T-helper 22 cell (primary cell): ENCODE data around the gene TRIML1.

ENCODE experiments used
- DNase-seq: peaks from one replicate; pipeline ENCODE4 v3.0.0-alpha.2; 2020; ENCODE audit warnings: low read depth

The TRIML1 gene, protein sequence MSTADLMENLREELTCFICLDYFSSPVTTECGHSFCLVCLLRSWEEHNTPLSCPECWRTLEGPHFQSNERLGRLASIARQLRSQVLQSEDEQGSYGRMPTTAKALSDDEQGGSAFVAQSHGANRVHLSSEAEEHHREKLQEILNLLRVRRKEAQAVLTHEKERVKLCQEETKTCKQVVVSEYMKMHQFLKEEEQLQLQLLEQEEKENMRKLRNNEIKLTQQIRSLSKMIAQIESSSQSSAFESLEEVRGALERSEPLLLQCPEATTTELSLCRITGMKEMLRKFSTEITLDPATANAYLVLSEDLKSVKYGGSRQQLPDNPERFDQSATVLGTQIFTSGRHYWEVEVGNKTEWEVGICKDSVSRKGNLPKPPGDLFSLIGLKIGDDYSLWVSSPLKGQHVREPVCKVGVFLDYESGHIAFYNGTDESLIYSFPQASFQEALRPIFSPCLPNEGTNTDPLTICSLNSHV

GRCh38 chr4:188139141-188139540 is at the start of gene TRIML1:
Gene TRIML1 (plus strand): TSS chr4:188139441. CDS start chr4:188139559, 118 bp downstream.
- no peak for DNase-seq

- no peak for DNase-seq
These were observed 46.4 kb upstream of the TRIML1 start for GRCh38 chr4:188092824-188093223.

DNA sequence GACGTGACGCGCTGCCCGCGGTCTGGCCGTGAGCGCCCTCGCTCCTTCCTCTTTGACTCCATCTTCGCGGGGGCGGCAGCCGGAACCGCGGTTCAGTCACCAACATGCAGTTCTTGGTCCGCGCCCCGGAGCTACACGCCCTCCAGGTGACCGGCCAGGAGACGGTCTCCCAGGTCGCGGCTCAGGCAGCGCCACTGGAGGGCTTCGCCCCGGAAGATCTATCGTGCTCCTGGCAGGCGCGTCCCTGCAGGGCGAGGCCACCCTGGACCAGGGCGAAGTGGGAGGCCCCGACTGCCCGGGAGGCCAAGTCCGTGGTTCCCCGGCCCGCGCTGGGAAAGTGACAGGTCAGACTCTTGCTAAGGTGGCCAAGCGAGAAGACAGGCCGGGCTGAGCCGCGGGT is 32.8 kb upstream of the TRIML1 start:
- no peak for DNase-seq

DNA sequence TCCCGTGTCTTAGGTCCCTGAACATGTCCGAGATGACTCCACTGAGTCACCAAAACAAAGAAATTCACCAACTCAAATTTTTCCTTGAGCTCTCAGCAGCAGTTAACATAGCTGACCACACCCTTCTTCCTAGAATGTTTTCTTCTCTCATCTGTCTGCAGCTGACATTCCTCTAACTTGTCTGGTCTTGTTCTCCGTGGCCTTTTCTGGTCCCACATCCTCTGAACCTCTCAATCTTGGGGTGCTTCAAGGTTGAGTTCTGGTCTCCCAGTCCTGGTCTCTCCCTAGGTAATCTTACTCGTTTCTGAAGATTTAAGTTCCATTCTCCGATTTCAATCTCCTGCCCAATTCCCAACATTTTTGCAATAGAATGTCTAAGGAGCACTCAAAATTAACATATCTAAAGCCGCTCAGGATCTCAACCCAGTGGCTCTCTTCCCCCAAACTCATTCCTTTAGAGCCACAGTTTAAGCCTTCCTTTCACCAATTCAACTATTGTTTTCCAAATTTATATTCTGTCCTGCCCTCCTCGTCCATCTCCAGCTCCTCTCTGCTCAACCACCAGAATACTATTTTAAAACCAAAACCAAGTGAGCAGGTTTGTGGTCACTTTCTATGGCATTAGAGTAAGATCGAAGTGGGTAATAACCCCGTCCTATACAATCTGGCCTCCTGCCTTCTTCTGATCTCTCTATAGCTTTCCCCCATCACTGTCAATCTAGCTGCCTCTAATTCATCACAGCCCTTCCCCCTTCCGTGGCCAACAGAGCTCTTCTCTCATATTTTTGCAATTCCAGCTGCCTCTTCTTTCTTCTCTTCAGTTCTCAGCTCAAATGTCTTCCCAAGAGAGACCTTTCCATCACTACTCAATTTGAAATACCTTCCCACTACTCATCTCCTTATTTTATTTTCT is 31.1 kb upstream of the TRIML1 start:
- no peak for DNase-seq

- no peak for DNase-seq
These were observed 30.0 kb upstream of the TRIML1 start, which contains the start of gene TRIML2 for GRCh38 chr4:188109157-188109755. Gene TRIML2 (minus strand): TSS chr4:188109603. CDS start chr4:188105368, 4,235 bp downstream.

DNA sequence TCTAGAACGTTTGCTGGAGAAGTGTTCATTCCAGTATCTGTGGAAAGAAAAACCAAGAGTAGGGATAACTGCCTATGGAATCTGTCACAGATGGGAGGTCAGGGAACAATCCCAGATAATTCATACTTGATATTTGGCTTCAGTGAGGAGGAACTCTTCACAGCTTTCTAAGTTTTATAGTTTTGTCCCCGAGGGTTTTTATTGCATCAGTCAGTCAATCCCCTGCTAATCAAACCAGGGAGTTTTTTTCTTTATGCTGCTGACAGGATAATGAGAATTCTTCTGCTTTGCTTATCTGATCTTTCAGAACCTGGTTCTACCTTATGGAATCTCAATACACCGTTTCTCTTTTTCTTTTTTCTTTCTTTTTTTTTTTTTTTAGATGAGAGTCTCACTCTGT is 29.2 kb upstream of the TRIML1 start:
- no peak for DNase-seq

GRCh38 chr4:188110741-188111471 is 28.3 kb upstream of the TRIML1 start:
- no peak for DNase-seq

GRCh38 chr4:188111955-188112354 is 27.3 kb upstream of the TRIML1 start:
- no peak for DNase-seq

GRCh38 chr4:188113156-188113555 is 26.1 kb upstream of the TRIML1 start:
- DNase-seq: no peak

DNA sequence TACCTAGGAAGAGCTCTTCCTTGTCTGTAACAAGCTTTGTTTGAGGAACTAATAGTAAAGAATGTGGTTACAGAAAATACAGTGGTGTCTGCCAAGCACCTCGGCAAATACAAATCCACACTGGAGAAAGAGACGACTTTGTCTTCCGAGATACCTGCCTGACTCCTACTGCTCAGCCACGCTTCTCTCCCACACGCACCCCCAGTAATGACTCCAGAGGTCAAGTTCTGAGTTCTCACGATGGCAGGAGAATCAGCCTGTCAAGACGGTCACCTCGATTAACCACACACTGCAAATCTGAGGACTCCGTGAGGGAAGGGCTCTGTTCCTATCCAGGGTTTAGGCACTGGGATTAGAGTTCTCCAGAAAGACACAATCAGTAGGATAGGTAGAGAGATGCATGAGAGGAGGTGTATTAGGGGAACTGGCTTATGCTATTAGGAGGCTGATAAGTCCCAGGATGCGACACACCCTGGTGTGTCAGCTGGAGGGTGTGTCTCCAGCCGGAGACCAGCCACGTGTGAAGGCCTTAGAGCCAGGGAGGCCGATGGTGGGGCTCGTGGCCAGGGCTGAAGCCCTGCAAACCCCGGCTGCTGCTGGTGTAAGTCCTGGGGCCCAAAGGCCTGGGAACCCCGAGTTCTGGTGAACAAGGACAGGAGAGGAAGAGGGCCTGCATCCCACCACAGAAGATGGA is 21.5 kb upstream of the TRIML1 start:
- no peak for DNase-seq

GRCh38 chr4:188121530-188121929 is 17.7 kb upstream of the TRIML1 start:
- DNase-seq: no peak

DNA sequence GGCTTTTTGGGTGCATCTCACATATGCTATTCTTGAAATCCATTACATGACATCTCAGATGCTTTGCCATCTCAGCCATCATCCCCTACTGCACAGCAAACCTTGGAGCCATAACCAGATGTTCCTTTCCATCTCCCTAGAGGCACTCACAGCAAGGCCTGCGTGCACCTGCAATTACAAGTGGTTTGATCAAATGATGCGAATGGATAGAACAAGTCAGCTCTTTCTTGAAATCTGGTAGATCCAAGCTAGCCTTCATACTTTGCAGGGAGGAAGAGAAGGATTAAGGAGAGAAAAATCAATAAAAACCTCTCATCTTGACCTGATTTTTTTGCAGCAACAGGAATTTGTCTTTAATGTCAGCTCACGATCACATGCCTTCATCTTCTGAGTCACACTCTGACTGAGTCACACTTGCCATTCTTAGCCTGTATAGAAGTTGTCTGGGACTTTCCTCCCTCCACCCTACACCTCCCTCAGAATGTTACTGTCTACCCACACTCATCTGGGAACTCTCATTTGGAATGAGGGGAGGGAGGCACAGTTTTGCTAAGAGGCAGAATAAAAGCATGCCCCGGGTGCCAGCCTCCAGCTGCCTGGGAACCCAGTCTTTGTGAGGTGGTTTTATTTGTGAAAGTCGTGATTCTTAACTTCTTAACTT is 11.9 kb upstream of the TRIML1 start:
- no peak for DNase-seq

DNA sequence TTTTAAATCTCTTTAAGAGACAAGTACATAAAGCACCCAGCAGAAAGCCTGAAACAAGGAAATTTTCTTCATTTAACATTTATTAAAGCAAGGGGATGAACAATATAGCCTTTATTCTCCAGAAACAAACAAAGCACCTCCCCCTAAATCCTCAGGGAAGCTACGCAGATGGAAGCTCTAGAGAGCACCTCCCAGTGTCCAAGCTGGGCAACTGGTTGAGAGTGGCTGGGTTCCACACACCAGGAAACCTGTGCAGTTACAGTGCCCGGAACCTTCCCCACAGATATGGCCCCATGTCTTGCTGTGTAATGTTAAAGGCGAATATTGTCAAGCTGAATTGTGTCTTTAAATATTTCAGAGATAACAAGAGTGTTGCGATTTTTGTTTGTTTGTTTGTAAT is 8.9 kb upstream of the TRIML1 start:
- no peak for DNase-seq

DNA sequence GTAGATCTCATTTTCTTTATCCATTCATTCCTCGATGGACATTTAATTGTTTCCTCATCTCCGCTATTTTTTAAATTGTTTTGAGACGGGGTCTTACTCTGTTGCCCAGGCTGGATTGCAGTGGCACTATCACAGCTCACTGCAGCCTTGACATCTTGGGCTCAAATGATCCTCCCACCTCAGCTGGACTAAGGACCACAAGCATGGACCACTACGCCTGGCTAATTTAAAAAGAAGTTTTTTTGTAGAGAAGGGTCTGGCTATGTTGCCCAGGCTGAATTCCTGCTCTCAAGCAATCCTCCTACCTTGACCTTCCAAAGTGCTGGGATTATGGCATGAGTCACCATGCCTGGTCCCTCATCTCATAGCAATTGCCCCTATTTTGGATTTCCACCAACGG is 7.0 kb upstream of the TRIML1 start:
- no peak for DNase-seq

GRCh38 chr4:188138227-188138626 is 1.0 kb upstream of the TRIML1 start:
- DNase-seq: no peak

- no peak for DNase-seq
These were observed 430 bp downstream of the TRIML1 start for GRCh38 chr4:188139671-188140070.

- DNase-seq: no peak
These were observed 4.5 kb downstream of the TRIML1 start for GRCh38 chr4:188143731-188144130.

GRCh38 chr4:188145601-188146000 is 6.4 kb downstream of the TRIML1 start:
- DNase-seq: no peak

GRCh38 chr4:188146618-188147017 is 7.4 kb downstream of the TRIML1 start:
- DNase-seq: no peak

DNA sequence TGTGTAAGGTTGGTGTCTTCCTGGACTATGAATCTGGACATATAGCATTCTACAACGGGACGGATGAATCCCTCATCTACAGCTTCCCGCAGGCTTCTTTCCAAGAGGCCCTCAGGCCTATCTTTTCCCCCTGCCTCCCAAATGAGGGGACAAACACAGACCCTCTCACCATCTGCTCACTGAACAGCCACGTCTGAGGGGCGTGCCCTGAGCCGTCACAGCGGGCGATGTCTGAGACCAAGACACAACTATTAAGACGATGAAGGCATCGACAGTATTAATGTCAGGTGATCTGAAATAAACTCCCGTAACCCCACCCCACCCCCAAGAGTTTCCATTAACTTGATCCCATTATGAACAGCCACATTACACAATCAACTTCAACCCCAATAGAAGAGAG is 7.9 kb downstream of the TRIML1 start:
- DNase-seq: no peak

GRCh38 chr4:188147776-188148175 is 8.5 kb downstream of the TRIML1 start:
- DNase-seq: no peak
